Measurements from ENCODE around the gene HNF4A. TPM values are rescaled to one million over a fixed set of nuclear protein-coding genes. Genes with fewer than 3 reads are reported as not detected.

Gene HNF4A
- total and polyA plus RNA-seq, 2 donors (not counting 1 experiment from before 2014, with no cell fraction given), result not detected

GRCh38 chr20:44431502-44432234, 76.2 kb downstream of the HNF4A start:
- no peak for ATAC-seq (ENCODE audit: low read depth)
- Histone ChIP-seq H3K9me3 (ENCODE audit: control extremely low read depth in 1 of 3, control insufficient read depth in 2 of 3, insufficient read depth in 1 of 3, low read length in 2 of 3) (no peaks in the 10 kb centered on the region), H3K9ac (ENCODE audit: low read length) (no peak overlapping the region), H2AFZ (ENCODE audit: insufficient read depth, low read depth, low read length, poor library complexity, severe bottlenecking) (no peak overlapping the region), H3K4me3 (ENCODE audit: control extremely low read depth in 1 of 5, extremely low read depth in 1 of 5, insufficient read depth in 1 of 5, low read depth in 2 of 5, low read length in 4 of 5) (no peak overlapping the region), H3K79me2 (ENCODE audit: control insufficient read depth, insufficient read depth, low read length) (no peaks in the 10 kb centered on the region), H3K4me2 (replicated peaks; ENCODE audit: low read depth, low read length, poor library complexity, severe bottlenecking) (no peak overlapping the region), H3K27me3 (replicated peaks in 1 of 4; ENCODE audit: control extremely low read depth in 1 of 4, control insufficient read depth in 3 of 4, insufficient read depth in 4 of 4, low read length in 3 of 4) (no peaks in the 10 kb centered on the region), H3K36me3 (replicated peaks in 1 of 2; ENCODE audit: control extremely low read depth in 1 of 2, control insufficient read depth in 1 of 2, extremely low read depth in 1 of 2, insufficient read depth in 2 of 2, low read length in 1 of 2) (no peaks in the 10 kb centered on the region), H3K27ac (ENCODE audit: low read length in 2 of 2) (no peak overlapping the region), H4K20me1 (ENCODE audit: control insufficient read depth, insufficient read depth, low read length, poor library complexity, severe bottlenecking) (no peaks in the 10 kb centered on the region), H3K4me1 (ENCODE audit: control insufficient read depth in 2 of 2, insufficient read depth in 2 of 2, low read length in 2 of 2) (no peaks in the 10 kb centered on the region)
- no peak for TF ChIP-seq CTCF (IDR thresholded peaks at IDR 0.05)
- CTCF ChIA-PET, result no interaction called here
- Mint-ChIP-seq H3K4me3 (no peak overlapping the region), H3K27ac (no peak overlapping the region), H3K27me3 (peaks cover 5% of the 10 kb centered on the region), H3K4me1 (no peaks in the 10 kb centered on the region), H3K9me3 (ENCODE audit: insufficient read depth) (no peaks in the 10 kb centered on the region)
- POLR2A ChIA-PET, result no interaction called here
- intact Hi-C loops (cut with micrococcal nuclease), result no loop called here
- no peak for DNase-seq
- whole genome bisulfite sequencing (ENCODE audit: insufficient coverage), result 66% methylated on average over 5 of the region's 11 CpGs

DNA sequence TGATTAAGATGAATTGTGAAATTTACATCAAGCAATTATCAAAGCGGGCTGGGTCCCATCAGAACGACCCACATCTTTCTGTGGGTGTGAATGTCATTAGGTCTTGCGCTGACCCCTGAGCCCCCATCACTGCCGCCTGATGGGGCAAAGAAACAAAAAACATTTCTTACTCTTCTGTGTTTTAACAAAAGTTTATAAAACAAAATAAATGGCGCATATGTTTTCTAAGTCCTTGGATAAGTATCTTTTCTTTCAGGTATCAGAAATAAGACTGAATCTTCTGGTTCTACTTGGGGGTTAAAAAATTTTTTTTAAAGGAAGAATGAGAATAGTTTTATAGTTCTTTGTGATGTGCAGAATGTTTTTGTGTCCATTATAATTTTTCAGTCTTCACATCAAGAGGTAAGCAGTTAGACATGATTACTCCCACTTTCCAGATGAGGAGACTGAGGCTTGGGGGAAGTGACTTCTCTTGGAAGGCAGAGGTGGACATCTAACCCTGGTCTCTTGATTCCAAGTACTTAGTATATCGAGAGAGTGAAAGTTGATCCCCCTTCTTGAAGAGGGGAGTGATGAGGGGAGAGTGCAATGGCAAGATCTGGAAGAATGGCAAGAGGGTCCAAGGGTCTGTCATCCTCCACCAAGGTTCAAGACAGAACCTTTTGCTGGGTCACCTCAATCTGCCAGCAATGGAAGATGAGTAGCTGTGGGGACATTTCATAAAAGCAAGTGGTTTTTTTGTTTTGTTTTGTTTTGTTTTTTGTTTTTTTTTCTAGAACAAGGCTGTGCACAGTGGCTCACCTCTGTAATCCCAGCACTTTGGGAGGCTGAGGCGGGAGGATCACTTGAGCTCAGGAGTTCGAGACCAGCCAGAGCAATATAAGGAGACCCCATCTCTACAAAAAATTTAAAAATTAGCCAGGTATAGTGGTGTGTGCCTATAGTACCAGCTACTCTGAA, 77.4 kb downstream of the HNF4A start:
- Histone ChIP-seq H3K27ac (ENCODE audit: low read length in 2 of 2) (no peak overlapping the region), H3K9me3 (ENCODE audit: control extremely low read depth in 1 of 3, control insufficient read depth in 2 of 3, insufficient read depth in 1 of 3, low read length in 2 of 3) (no peaks in the 10 kb centered on the region), H4K20me1 (ENCODE audit: control insufficient read depth, insufficient read depth, low read length, poor library complexity, severe bottlenecking) (no peaks in the 10 kb centered on the region), H3K27me3 (replicated peaks in 1 of 4; ENCODE audit: control extremely low read depth in 1 of 4, control insufficient read depth in 3 of 4, insufficient read depth in 4 of 4, low read length in 3 of 4) (no peaks in the 10 kb centered on the region), H3K79me2 (ENCODE audit: control insufficient read depth, insufficient read depth, low read length) (no peaks in the 10 kb centered on the region), H2AFZ (ENCODE audit: insufficient read depth, low read depth, low read length, poor library complexity, severe bottlenecking) (no peak overlapping the region), H3K4me1 (ENCODE audit: control insufficient read depth in 2 of 2, insufficient read depth in 2 of 2, low read length in 2 of 2) (no peaks in the 10 kb centered on the region), H3K4me2 (replicated peaks; ENCODE audit: low read depth, low read length, poor library complexity, severe bottlenecking) (no peak overlapping the region), H3K9ac (ENCODE audit: low read length) (no peak overlapping the region), H3K4me3 (ENCODE audit: control extremely low read depth in 1 of 5, extremely low read depth in 1 of 5, insufficient read depth in 1 of 5, low read depth in 2 of 5, low read length in 4 of 5) (no peak overlapping the region), H3K36me3 (replicated peaks in 1 of 2; ENCODE audit: control extremely low read depth in 1 of 2, control insufficient read depth in 1 of 2, extremely low read depth in 1 of 2, insufficient read depth in 2 of 2, low read length in 1 of 2) (no peaks in the 10 kb centered on the region)
- intact Hi-C loops (cut with micrococcal nuclease), result no loop called here
- no peak for DNase-seq
- CTCF ChIA-PET, result no interaction called here
- no peak overlapping the region for H3K4me3 Mint-ChIP-seq
- no peak overlapping the region for H3K27ac Mint-ChIP-seq
- TF ChIP-seq EZH2 (IDR thresholded peaks at IDR 0.05; ENCODE audit: borderline replicate concordance, insufficient read depth, low read depth, low read length, poor library complexity, severe bottlenecking) (no peak), CTCF (IDR thresholded peaks at IDR 0.05) (no peak)
- no peaks in the 10 kb centered on the region for H3K9me3 Mint-ChIP-seq (ENCODE audit: insufficient read depth)
- H3K4me1 Mint-ChIP-seq, result no peaks in the 10 kb centered on the region
- WGBS (ENCODE audit: insufficient coverage), result 80% methylated on average over 1 of the region's 8 CpGs
- peaks cover 5% of the 10 kb centered on the region for H3K27me3 Mint-ChIP-seq
- POLR2A ChIA-PET, result no interaction called here
- ATAC-seq (ENCODE audit: low read depth), result no peak

All from B cell (primary cell).